SU-DHL-6 (cell line): Measurements from ENCODE around the gene PTGR3.

Experiments used
- H2AFZ ChIP-seq: fragments of 200-600 bp; sonication (generic); 2 replicates; pipeline ENCODE4 v1.6.1; 2014; ENCODE audit warnings: low read depth, mild to moderate bottlenecking, moderate library complexity, mixed read lengths, antibody characterized with exemption, low read length; ENCODE audit not compliant: severe bottlenecking
- H3F3A ChIP-seq: fragments of 200-600 bp; shearing (Covaris generic); 2 replicates; pipeline ENCODE4 v1.6.0; 2016; ENCODE audit warnings: antibody characterized with exemption, mild to moderate bottlenecking; ENCODE audit not compliant: insufficient read depth
- H3K27ac ChIP-seq: fragments of 200-600 bp; sonication (generic); 2 replicates; pipeline ENCODE4 v1.5.1; 2016; ENCODE audit warnings: low read depth, mild to moderate bottlenecking, low read length, moderate library complexity, mixed read lengths
- H3K27me3 ChIP-seq: fragments of 200-600 bp; sonication (generic), shearing (Covaris generic); 2 replicates; pipeline ENCODE4 v1.6.0; 2014; ENCODE audit warnings: mild to moderate bottlenecking, low read length
- H3K36me3 ChIP-seq: fragments of 200-600 bp; sonication (generic); 2 replicates; pipeline ENCODE4 v1.6.1; 2014; ENCODE audit warnings: mild to moderate bottlenecking, low read length, mixed read lengths
- H3K4me2 ChIP-seq: fragments of 300-600, 200-600 bp; shearing (Covaris generic), sonication (generic); 2 replicates; pipeline ENCODE4 v1.6.0; 2014; ENCODE audit warnings: low read length, low read depth, mild to moderate bottlenecking; ENCODE audit not compliant: poor library complexity, severe bottlenecking
- H3K4me3 ChIP-seq: fragments of 200-600 bp; sonication (generic); 2 replicates; pipeline ENCODE4 v1.5.1; 2014; ENCODE audit warnings: antibody characterized with exemption, low read length, mild to moderate bottlenecking, mixed read lengths; ENCODE audit not compliant: insufficient read depth, poor library complexity, severe bottlenecking
- H3K79me2 ChIP-seq: fragments of 200-600 bp; sonication (generic); 2 replicates; pipeline ENCODE4 v1.6.1; 2014; ENCODE audit warnings: mild to moderate bottlenecking, low read length, moderate library complexity; ENCODE audit not compliant: insufficient read depth
- H3K9ac ChIP-seq: fragments of 200-600 bp; sonication (generic); 2 replicates; pipeline ENCODE4 v1.7.0; 2014; ENCODE audit warnings: mild to moderate bottlenecking, low read length
- H3K9me2 ChIP-seq: fragments of 200-600 bp; sonication (generic); replicated peaks from 2 replicates; pipeline ENCODE4 v1.6.1; 2014; ENCODE audit warnings: low read length; ENCODE audit not compliant: insufficient read depth
- H3K9me3 ChIP-seq: fragments of 200-600 bp; sonication (generic); 2 replicates; pipeline ENCODE4 v1.6.1; 2014; ENCODE audit warnings: low read length, mixed read lengths; ENCODE audit not compliant: insufficient read depth
- H4K20me1 ChIP-seq: fragments of 200-600 bp; sonication (generic); 2 replicates; pipeline ENCODE4 v1.6.1; 2014; ENCODE audit warnings: low read depth, mild to moderate bottlenecking, antibody characterized with exemption, low read length, moderate library complexity, mixed read lengths
- EZH2phosphoT487 ChIP-seq: fragments of 200-600 bp; sonication (generic), shearing (Covaris generic); conservative IDR thresholded peaks from 2 replicates; pipeline ENCODE4 v1.6.1; 2018; ENCODE audit warnings: mild to moderate bottlenecking, antibody characterized with exemption, low read length, moderate library complexity, mixed read lengths
- TF ChIP-seq, protein P1 (sequence below): fragments of 200-600 bp; sonication (generic); IDR thresholded peaks from one replicate; pipeline ENCODE4 v1.5.1; 2017; ENCODE audit warnings: antibody characterized with exemption, mild to moderate bottlenecking, low read length, moderate library complexity; ENCODE audit not compliant: insufficient read depth, poor library complexity, severe bottlenecking

PTGR3 gene

DNA sequence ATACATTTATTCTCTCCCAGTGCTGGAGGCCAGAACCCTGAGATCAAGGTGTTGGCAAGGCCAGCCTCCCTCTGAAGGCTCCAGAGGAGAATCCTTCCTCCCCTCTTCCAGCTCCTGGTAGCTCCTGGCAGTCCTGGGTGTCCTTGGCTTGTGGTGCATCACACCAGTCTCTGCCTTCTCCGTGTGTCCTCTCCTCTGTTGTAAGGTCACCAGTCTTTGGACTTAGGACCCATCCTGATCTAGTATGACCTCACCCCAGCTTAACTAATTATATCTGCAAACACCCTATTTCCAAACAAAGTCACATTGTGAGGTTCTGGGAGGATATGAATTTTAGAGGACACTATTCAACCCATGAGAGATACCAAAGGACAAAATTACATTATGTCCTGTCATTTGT is 32.8 kb upstream of the PTGR3 start:
- Histone ChIP-seq H3K4me2 (no peak overlapping the region), H3K9ac (no peak overlapping the region), H3K79me2 (no peaks in the 10 kb centered on the region), H3K27ac (no peak overlapping the region), H3K9me3 (no peaks in the 10 kb centered on the region), H3K4me3 (no peak overlapping the region), H4K20me1 (no peaks in the 10 kb centered on the region), H3K9me2 (no peaks in the 10 kb centered on the region), H2AFZ (no peak overlapping the region), H3K36me3 (no peaks in the 10 kb centered on the region), H3K27me3 (no peaks in the 10 kb centered on the region), H3F3A (no peaks in the 10 kb centered on the region)
- no peak for TF ChIP-seq EZH2phosphoT487
- TF ChIP-seq, protein P1, sequence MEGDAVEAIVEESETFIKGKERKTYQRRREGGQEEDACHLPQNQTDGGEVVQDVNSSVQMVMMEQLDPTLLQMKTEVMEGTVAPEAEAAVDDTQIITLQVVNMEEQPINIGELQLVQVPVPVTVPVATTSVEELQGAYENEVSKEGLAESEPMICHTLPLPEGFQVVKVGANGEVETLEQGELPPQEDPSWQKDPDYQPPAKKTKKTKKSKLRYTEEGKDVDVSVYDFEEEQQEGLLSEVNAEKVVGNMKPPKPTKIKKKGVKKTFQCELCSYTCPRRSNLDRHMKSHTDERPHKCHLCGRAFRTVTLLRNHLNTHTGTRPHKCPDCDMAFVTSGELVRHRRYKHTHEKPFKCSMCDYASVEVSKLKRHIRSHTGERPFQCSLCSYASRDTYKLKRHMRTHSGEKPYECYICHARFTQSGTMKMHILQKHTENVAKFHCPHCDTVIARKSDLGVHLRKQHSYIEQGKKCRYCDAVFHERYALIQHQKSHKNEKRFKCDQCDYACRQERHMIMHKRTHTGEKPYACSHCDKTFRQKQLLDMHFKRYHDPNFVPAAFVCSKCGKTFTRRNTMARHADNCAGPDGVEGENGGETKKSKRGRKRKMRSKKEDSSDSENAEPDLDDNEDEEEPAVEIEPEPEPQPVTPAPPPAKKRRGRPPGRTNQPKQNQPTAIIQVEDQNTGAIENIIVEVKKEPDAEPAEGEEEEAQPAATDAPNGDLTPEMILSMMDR = no peak

DNA sequence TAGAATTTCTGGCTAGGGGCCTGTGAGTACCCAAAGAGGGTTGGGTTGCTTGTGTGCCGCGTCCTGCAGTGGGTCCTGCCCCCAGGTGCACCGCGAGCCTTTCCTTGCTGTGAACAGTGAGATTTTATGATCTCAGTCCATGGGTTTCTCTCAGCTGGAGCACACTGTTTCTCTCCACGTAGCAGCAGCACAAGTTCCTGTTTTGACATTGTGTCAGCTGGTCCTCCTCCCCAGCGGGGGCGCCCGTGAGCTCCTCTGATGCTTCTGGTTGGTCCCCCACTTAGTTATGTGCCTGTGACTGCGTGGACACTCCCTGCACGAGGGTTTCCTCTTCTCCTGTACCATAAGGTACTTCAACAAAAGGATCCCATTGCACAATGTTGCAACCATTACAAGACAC is 31.5 kb upstream of the PTGR3 start:
- Histone ChIP-seq H3F3A (no peaks in the 10 kb centered on the region), H3K9ac (no peak overlapping the region), H3K36me3 (no peaks in the 10 kb centered on the region), H3K4me3 (no peak overlapping the region), H3K27ac (no peak overlapping the region), H2AFZ (no peak overlapping the region), H3K79me2 (no peaks in the 10 kb centered on the region), H3K9me3 (no peaks in the 10 kb centered on the region), H4K20me1 (no peaks in the 10 kb centered on the region), H3K4me2 (no peak overlapping the region), H3K9me2 (no peaks in the 10 kb centered on the region), H3K27me3 (no peaks in the 10 kb centered on the region)
- TF ChIP-seq, protein P1 = no peak
- TF ChIP-seq EZH2phosphoT487 = no peak

DNA sequence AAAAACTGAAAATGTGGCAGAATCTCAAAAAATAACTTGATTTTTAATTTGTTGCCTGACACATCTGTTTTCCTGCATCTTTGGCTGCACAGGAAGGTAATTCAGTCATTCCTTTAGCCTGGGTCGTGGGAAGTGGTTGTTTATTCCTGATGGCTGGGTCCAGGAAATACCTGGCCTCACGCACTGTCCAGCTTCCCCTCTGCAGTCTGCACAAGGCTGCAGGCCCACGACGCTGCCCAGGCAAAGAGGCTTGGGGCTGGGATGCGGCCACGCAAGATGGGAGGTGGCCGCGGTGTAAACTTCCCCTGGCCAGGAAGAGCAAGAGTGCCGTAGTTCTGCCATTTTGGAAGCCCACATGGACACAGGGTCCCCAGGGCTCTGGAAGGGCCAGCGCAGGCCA is 29.8 kb upstream of the PTGR3 start:
- no peaks in the 10 kb centered on the region for H3K9me2 ChIP-seq
- H3F3A ChIP-seq = no peaks in the 10 kb centered on the region
- H3K9me3 ChIP-seq = no peaks in the 10 kb centered on the region
- H3K27me3 ChIP-seq = no peaks in the 10 kb centered on the region
- H3K79me2 ChIP-seq = no peaks in the 10 kb centered on the region
- no peak overlapping the region for H3K9ac ChIP-seq
- H3K4me3 ChIP-seq = no peak overlapping the region
- no peaks in the 10 kb centered on the region for H4K20me1 ChIP-seq
- TF ChIP-seq, protein P1 = no peak
- no peak for TF ChIP-seq EZH2phosphoT487
- no peak overlapping the region for H3K4me2 ChIP-seq
- H3K36me3 ChIP-seq = no peaks in the 10 kb centered on the region
- no peak overlapping the region for H3K27ac ChIP-seq
- no peak overlapping the region for H2AFZ ChIP-seq
